Measurements from ENCODE around the gene SLC6A3. TPM values are rescaled to one million over a fixed set of nuclear protein-coding genes. Genes with fewer than 3 reads are reported as not detected.

Gene SLC6A3
- total RNA-seq, 4 donors from 2014 or later: 0.07 to 0.15 TPM; not detected in 2

DNA sequence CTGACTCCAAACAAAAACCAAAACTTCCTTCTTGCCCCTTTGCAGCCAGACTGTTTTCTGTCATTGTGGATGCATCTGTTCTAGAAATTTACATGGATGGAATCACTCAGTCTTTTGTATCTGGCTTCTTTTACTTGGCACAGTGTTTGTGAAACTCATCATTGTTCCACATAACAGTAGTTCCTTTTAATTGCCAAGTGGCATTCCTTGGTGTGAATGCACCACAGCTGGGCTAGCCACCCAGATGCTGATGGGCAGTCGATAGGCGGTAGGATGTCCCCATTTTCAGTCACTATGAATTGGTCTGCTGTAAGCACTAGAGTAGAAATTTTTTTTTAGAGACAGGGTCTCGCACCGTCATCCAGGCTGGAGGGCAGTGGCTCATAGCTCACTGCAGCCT, 94.1 kb downstream of the SLC6A3 start:
- no peaks in the 10 kb centered on the region for H3K9me3 ChIP-seq
- H3K36me3 ChIP-seq: no peaks in the 10 kb centered on the region
- H3K27ac ChIP-seq: no peak overlapping the region
- intact Hi-C loops (cut with DNase I; ENCODE audit: low total_unique reads): no loop called here
- H3K27me3 ChIP-seq: no peaks in the 10 kb centered on the region
- no peaks in the 10 kb centered on the region for H3K4me1 ChIP-seq
- TF ChIP-seq POLR2A (IDR thresholded peaks at IDR 0.05): no peak
- TF ChIP-seq, protein P1, sequence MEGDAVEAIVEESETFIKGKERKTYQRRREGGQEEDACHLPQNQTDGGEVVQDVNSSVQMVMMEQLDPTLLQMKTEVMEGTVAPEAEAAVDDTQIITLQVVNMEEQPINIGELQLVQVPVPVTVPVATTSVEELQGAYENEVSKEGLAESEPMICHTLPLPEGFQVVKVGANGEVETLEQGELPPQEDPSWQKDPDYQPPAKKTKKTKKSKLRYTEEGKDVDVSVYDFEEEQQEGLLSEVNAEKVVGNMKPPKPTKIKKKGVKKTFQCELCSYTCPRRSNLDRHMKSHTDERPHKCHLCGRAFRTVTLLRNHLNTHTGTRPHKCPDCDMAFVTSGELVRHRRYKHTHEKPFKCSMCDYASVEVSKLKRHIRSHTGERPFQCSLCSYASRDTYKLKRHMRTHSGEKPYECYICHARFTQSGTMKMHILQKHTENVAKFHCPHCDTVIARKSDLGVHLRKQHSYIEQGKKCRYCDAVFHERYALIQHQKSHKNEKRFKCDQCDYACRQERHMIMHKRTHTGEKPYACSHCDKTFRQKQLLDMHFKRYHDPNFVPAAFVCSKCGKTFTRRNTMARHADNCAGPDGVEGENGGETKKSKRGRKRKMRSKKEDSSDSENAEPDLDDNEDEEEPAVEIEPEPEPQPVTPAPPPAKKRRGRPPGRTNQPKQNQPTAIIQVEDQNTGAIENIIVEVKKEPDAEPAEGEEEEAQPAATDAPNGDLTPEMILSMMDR (IDR thresholded peaks at IDR 0.05): no peak
- no peak overlapping the region for H3K4me3 ChIP-seq
- DNase-seq: no peak

DNA sequence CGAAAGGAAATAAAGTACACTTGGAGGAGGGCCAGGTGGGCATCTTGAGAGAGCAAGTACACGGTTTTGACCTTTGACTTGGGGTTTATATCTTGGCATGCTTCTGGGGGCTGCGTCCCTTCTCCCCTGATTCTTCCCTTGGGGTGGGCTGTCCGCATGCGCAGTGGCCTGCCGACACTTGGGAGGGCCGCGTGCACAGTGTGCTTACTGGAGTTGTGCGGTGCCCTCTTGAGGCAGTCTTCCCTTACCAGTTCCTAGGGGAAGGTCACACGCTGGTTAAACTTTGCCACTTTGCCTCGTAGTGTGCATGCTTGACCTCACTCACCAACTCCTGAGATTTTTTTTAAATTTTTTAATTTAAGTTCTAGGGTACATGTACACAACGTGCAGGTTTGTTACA, 96.0 kb downstream of the SLC6A3 start:
- Histone ChIP-seq H3K27ac (no peak overlapping the region), H3K4me1 (peaks cover 0 to 7% of the 10 kb centered on the region in 2 donors), H3K9me3 (no peaks in the 10 kb centered on the region), H3K4me3 (no peak overlapping the region), H3K36me3 (no peaks in the 10 kb centered on the region), H3K27me3 (no peaks in the 10 kb centered on the region)
- DNase-seq: no peak
- TF ChIP-seq POLR2A (IDR thresholded peaks at IDR 0.05): no peak
- TF ChIP-seq, protein P1 (IDR thresholded peaks at IDR 0.05): no peak
- intact Hi-C loops (cut with DNase I; ENCODE audit: low total_unique reads): no loop called here

DNA sequence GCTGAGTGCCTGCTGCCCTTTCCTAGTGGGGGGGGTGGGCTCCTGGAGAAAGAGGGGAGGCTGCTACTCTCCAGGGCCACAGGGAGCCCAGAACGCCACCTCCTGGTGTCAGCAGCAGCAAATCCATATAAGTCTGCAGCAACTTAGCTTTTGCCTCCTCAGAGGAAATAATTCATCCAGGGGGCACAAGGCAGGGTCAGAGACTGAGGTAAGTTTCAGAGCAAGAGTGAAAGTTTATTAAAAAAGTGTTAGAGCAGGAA, 96.3 kb downstream of the SLC6A3 start:
- H3K27ac ChIP-seq: no peak overlapping the region
- H3K4me3 ChIP-seq: no peak overlapping the region
- no peaks in the 10 kb centered on the region for H3K9me3 ChIP-seq
- H3K27me3 ChIP-seq: no peaks in the 10 kb centered on the region
- TF ChIP-seq, protein P1 (IDR thresholded peaks at IDR 0.05): no peak
- TF ChIP-seq POLR2A (IDR thresholded peaks at IDR 0.05): no peak
- H3K36me3 ChIP-seq: no peaks in the 10 kb centered on the region
- peaks cover 0 to 9% of the 10 kb centered on the region in 2 donors for H3K4me1 ChIP-seq
- DNase-seq: no peak
- intact Hi-C loops (cut with DNase I; ENCODE audit: low total_unique reads): no loop called here

GRCh38 chr5:1347571-1347970, 97.7 kb downstream of the SLC6A3 start:
- peaks cover 0 to 17% of the 10 kb centered on the region in 2 donors for H3K4me1 ChIP-seq
- no peaks in the 10 kb centered on the region for H3K27me3 ChIP-seq
- no peak for TF ChIP-seq POLR2A (IDR thresholded peaks at IDR 0.05)
- TF ChIP-seq, protein P1 (IDR thresholded peaks at IDR 0.05): no peak
- no peak for DNase-seq
- H3K9me3 ChIP-seq: no peaks in the 10 kb centered on the region
- no peaks in the 10 kb centered on the region for H3K36me3 ChIP-seq
- H3K4me3 ChIP-seq: no peak overlapping the region
- H3K27ac ChIP-seq: no peak overlapping the region
- intact Hi-C loops (cut with DNase I; ENCODE audit: low total_unique reads): no loop called here

GRCh38 chr5:1346627-1347440, 98.4 kb downstream of the SLC6A3 start:
- H3K27ac ChIP-seq: no peak overlapping the region
- no peaks in the 10 kb centered on the region for H3K36me3 ChIP-seq
- DNase-seq: no peak
- H3K9me3 ChIP-seq: no peaks in the 10 kb centered on the region
- H3K4me3 ChIP-seq: no peak overlapping the region
- intact Hi-C loops (cut with DNase I; ENCODE audit: low total_unique reads): no loop called here
- TF ChIP-seq POLR2A (IDR thresholded peaks at IDR 0.05): no peak
- TF ChIP-seq, protein P1 (IDR thresholded peaks at IDR 0.05): no peak
- H3K4me1 ChIP-seq: peaks cover 0 to 17% of the 10 kb centered on the region in 2 donors
- no peaks in the 10 kb centered on the region for H3K27me3 ChIP-seq

Data from uterus (tissue), 4 donors.